ENCODE data around the gene PHOX2A. TPM values are rescaled to one million over a fixed set of nuclear protein-coding genes. Genes with fewer than 3 reads are reported as not detected.

PHOX2A gene
- total RNA-seq, 4 donors from 2014 or later, result not detected

- H3K27me3 ChIP-seq, result no peaks in the 10 kb centered on the region
- no peaks in the 10 kb centered on the region for H3K9me3 ChIP-seq
- no peak overlapping the region for H3K4me3 ChIP-seq
- intact Hi-C loops (cut with DNase I; ENCODE audit: low total_unique reads), result no loop called here
- peaks cover 0 to 9% of the 10 kb centered on the region in 2 donors for H3K4me1 ChIP-seq
- DNase-seq, result no peak
- no peaks in the 10 kb centered on the region for H3K36me3 ChIP-seq
- TF ChIP-seq, protein P1, sequence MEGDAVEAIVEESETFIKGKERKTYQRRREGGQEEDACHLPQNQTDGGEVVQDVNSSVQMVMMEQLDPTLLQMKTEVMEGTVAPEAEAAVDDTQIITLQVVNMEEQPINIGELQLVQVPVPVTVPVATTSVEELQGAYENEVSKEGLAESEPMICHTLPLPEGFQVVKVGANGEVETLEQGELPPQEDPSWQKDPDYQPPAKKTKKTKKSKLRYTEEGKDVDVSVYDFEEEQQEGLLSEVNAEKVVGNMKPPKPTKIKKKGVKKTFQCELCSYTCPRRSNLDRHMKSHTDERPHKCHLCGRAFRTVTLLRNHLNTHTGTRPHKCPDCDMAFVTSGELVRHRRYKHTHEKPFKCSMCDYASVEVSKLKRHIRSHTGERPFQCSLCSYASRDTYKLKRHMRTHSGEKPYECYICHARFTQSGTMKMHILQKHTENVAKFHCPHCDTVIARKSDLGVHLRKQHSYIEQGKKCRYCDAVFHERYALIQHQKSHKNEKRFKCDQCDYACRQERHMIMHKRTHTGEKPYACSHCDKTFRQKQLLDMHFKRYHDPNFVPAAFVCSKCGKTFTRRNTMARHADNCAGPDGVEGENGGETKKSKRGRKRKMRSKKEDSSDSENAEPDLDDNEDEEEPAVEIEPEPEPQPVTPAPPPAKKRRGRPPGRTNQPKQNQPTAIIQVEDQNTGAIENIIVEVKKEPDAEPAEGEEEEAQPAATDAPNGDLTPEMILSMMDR (IDR thresholded peaks at IDR 0.05), result no peak
- no peak for TF ChIP-seq POLR2A (IDR thresholded peaks at IDR 0.05)
- H3K27ac ChIP-seq, result no peak overlapping the region
Measured at GRCh38 chr11:72228844-72229231, 15.1 kb downstream of the PHOX2A start.

DNA sequence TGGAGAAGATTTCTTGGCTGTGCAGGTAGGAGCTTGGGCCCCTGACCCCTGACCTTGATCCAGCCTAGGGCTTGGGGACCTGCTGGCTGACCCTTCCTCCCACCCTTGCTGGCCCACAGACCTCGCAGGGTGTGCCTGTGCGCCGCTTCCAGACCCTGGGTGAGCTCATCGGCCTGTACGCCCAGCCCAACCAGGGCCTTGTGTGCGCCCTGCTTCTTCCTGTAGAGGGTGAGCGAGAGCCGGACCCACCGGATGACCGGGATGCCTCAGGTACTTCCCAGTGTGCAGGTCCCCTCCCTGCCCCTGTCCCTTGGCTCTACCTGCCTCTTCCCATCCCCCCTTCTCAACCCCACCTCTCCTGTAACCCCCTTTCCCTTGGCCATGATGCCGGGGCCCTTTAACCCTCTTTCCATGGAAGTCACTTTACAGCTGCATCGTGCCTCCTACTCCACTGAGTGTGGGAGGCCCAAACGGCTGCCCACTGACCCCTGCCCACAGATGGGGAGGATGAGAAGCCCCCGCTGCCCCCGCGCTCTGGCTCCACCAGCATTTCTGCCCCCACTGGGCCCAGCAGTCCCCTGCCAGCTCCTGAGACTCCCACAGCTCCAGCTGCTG, 15.6 kb downstream of the PHOX2A start:
- Histone ChIP-seq H3K36me3 (no peaks in the 10 kb centered on the region), H3K27ac (no peak overlapping the region)
- peak in 1 of 2 donors; percentile 17 for DNase-seq

DNA sequence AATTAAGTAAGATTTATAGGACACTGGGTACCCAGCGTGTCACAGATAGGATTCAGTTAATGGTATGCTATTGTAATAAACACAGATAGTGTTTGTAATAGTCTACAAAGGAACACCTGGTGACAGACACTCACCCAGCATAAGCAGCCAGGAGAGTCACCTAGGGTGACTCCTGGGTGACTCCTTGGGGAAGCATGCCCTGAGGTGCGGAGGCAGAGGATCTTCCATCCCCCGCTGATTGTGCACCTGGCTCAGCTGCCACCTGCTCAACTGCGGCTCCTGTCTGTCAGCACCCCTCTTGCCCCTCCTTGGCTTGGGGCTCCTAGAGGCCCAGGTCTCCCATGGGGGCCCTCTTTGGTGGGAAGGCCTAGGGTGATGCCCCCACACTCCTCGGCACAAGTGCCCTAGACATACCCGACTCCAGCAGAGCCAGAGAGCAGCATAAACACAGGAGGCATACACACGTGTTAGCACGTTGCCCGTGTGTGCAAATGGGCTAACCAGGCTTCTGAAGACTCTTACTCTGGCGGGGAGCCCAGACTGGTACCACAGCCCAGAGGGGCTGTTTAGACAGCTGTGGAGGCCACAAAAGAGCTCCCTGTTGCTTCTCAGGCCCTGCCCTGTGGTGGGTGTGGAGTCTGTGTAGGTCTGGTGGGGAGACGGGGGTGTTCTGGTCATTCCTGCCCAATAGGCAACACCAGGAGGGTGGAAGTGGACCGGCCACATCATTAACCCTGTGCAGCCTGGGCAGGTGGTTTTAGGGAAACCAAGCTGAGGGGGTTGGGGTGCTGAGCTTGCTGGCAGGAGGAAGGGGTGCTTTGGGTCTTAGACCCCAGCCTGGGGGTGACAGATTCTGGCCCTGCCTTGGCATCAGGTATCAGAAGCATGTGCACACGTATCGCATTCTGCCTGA, 16.4 kb downstream of the PHOX2A start:
- no peak overlapping the region for H3K4me3 ChIP-seq
- no peaks in the 10 kb centered on the region for H3K36me3 ChIP-seq
- no peak for TF ChIP-seq POLR2A (IDR thresholded peaks at IDR 0.05)
- TF ChIP-seq, protein P1 (IDR thresholded peaks at IDR 0.05), result no peak
- no peaks in the 10 kb centered on the region for H3K9me3 ChIP-seq
- no peak overlapping the region for H3K27ac ChIP-seq
- intact Hi-C loops (cut with DNase I; ENCODE audit: low total_unique reads), result no loop called here
- DNase-seq, result peak in 1 of 2 donors; percentile 13
- peaks cover 0 to 11% of the 10 kb centered on the region in 2 donors for H3K4me1 ChIP-seq
- H3K27me3 ChIP-seq, result no peaks in the 10 kb centered on the region

More for the DNA sequence above, 15.6 kb downstream of the PHOX2A start:
- TF ChIP-seq POLR2A (IDR thresholded peaks at IDR 0.05), result no peak
- TF ChIP-seq, protein P1 (IDR thresholded peaks at IDR 0.05), result no peak
- Histone ChIP-seq H3K9me3 (no peaks in the 10 kb centered on the region), H3K4me3 (no peak overlapping the region), H3K27me3 (no peaks in the 10 kb centered on the region), H3K4me1 (peaks cover 0 to 9% of the 10 kb centered on the region in 2 donors)
- intact Hi-C loops (cut with DNase I; ENCODE audit: low total_unique reads), result no loop called here

GRCh38 chr11:72226701-72227100, 17.3 kb downstream of the PHOX2A start:
- no peak overlapping the region for H3K27ac ChIP-seq
- no peaks in the 10 kb centered on the region for H3K36me3 ChIP-seq
- TF ChIP-seq, protein P1 (IDR thresholded peaks at IDR 0.05), result no peak
- no peak for TF ChIP-seq POLR2A (IDR thresholded peaks at IDR 0.05)
- H3K4me1 ChIP-seq, result peaks cover 0 to 15% of the 10 kb centered on the region in 2 donors
- intact Hi-C loops (cut with DNase I; ENCODE audit: low total_unique reads), result no loop called here
- no peak overlapping the region for H3K4me3 ChIP-seq
- H3K9me3 ChIP-seq, result no peaks in the 10 kb centered on the region
- DNase-seq, result no peak
- H3K27me3 ChIP-seq, result no peaks in the 10 kb centered on the region

DNA sequence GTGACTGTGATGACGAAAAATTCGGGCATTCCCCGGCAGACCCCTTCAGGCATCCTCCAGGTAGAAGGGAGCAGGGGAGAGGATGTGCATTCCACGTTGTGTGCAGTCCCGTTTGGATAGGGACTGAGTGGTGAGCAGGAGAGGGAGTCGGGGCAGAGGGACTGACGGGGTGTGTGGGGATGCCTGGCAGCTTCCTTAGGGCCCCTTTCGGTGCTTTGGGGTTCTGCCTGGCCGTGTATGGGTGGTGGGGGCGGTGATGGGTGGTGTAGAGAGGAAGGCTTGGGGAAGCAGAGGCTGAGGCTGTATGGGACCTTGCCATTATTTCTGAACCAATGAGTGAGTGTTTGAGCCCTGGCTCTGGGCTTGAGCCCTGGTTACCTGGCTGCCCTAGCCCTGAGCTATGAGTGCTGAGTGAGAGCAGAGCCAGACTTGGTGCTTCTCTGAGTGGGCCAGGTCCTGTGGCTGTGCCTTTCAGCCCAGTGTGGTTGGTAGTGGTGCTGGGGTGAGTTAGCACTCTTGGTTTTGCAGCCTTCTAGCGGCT, 18.5 kb downstream of the PHOX2A start:
- no peak for DNase-seq
- no peaks in the 10 kb centered on the region for H3K36me3 ChIP-seq
- no peaks in the 10 kb centered on the region for H3K27me3 ChIP-seq
- no peaks in the 10 kb centered on the region for H3K9me3 ChIP-seq
- no peak for TF ChIP-seq POLR2A (IDR thresholded peaks at IDR 0.05)
- TF ChIP-seq, protein P1 (IDR thresholded peaks at IDR 0.05), result no peak
- H3K4me1 ChIP-seq, result peaks cover 0 to 15% of the 10 kb centered on the region in 2 donors
- intact Hi-C loops (cut with DNase I; ENCODE audit: low total_unique reads), result no loop called here
- H3K4me3 ChIP-seq, result peak overlapping the region; percentile 86 to 94
- peak overlapping the region; percentile 94 to 99 for H3K27ac ChIP-seq

All from uterus (tissue), 4 donors.